Heart right ventricle (tissue), 16 donors: ENCODE data around the gene COL8A1. TPM values are rescaled to one million over a fixed set of nuclear protein-coding genes. Genes with fewer than 3 reads are reported as not detected.

Source experiments
- ATAC-seq, 8 donors: fragments of 200-7000 bp; cut with Tn5 transposase; one replicate each; pipeline ENCODE4 v1.9.1; 2020; ENCODE audit warnings: mild to moderate bottlenecking in 8 of 8, moderate library complexity in 8 of 8, moderate number of reproducible peaks in 1 of 8
- DNase-seq, 2 donors: peaks; one replicate each; pipeline ENCODE4 v3.0.0-alpha.2; 2020
- H3K27ac ChIP-seq, 10 donors: fragments of 200-600 bp; sonication (generic) in 2 of 10; one replicate each; pipeline versions ENCODE4 v1.5.0 to v1.8.0; 2020 to 2022; ENCODE audit warnings: mild to moderate bottlenecking in 3 of 10
- H3K27me3 ChIP-seq, 7 donors: fragments of 200-600 bp; one replicate each; pipeline ENCODE4 v1.8.0; 2021 to 2022; ENCODE audit warnings: mild to moderate bottlenecking in 2 of 7
- H3K36me3 ChIP-seq, 9 donors: fragments of 200-600 bp; sonication (generic) in 1 of 9; one replicate each; pipeline versions ENCODE4 v1.5.0 to v1.8.0; 2020 to 2022; ENCODE audit warnings: mild to moderate bottlenecking in 2 of 9
- H3K4me1 ChIP-seq, 9 donors: fragments of 200-600 bp; sonication (generic) in 1 of 9; one replicate each; pipeline versions ENCODE4 v1.5.0 to v1.8.0; 2020 to 2022; ENCODE audit warnings: mild to moderate bottlenecking in 4 of 9
- H3K4me3 ChIP-seq, 10 donors: fragments of 200-600 bp; sonication (generic) in 2 of 10; one replicate each; pipeline versions ENCODE4 v1.5.0 to v1.8.0; 2020 to 2022; ENCODE audit warnings: mild to moderate bottlenecking in 7 of 10, moderate library complexity in 2 of 10
- H3K9me3 ChIP-seq, 11 donors: fragments of 200-600 bp in 10 of 11; sonication (generic) in 2 of 11; one replicate each; pipeline versions ENCODE4 v1.5.0 to v1.8.0; 2013 to 2022; ENCODE audit warnings: mild to moderate bottlenecking in 2 of 11, control low read depth in 1 of 11, moderate library complexity in 1 of 11
- CTCF ChIP-seq, 9 donors: fragments of 200-600 bp; sonication (generic) in 2 of 9; IDR thresholded peaks; one replicate each; pipeline versions ENCODE4 v1.5.0 to v1.8.0; 2021 to 2022; ENCODE audit warnings: antibody characterized with exemption in 9 of 9, mild to moderate bottlenecking in 5 of 9, moderate library complexity in 1 of 9
- WGBS, 2 donors: extraction: QIAGEN DNeasy Blood & Tissue Kit; methylation state at CpG; one replicate each; pipeline ENCODE4 v1.1.7; 2013; ENCODE audit warnings: inconsistent platforms in 1 of 2; 5-methylcytosine and 5-hydroxymethylcytosine counted together
- intact Hi-C, 10 donors: fragments of 100-400 bp; cut with DNase I; formaldehyde crosslinking; loops; one replicate each; pipeline versions ENCODE4 v1.11.1 to v1.14.2; 2022
- polyA plus RNA-seq, 2 donors: library from polyadenylated mRNA; stranded (reverse); fragments of 200-250 nt; gene quantifications; one replicate each; pipeline ENCODE4 v1.2.3, GENCODE V29; 2013
- total RNA-seq, 10 donors: library from RNA; stranded (reverse); fragmentation: NEBNext Ultra II Directional in 3 of 10; extraction: Animal tissue kit (Norgen Biotek cat#: 25700) in 3 of 10; gene quantifications; one replicate each; pipeline versions ENCODE4 v1.2.1 to v1.2.4, GENCODE V29; 2021 to 2023
- donor health status: Arrhythmogenic right ventricular cardiomyopathy.
- donor health status: ischemic (EF 13 %, LVEDD 7.1; RV severe dilation, severe dysfunction).
- donor health status: healthy with polysubstance abuse.
- donor health status: DM: no; HTN: yes; CAD: no.
- donor health status: DM: no; HTN: no; CAD: no.
- donor health status: ischemic (EF 25% LVEDD 6.9; RV normal size, moderate dysfunction).
- donor health status: ischemic (EF 25% LVEDD 5.7; RV mildly dilated, moderate dysfunction).
- donor health status: healthy.
- donor health status: DM: yes; HTN: yes; CAD: no.
- donor health status: Ischemic cardiomyopathy.
- donor health status: ischemic (EF 35%, LVEDD 5.7; RV mildly dilated, moderate dysfunction).
- donor health status: nonischemic (EF 11% LVEDD 7.7; RV severe dilation, severe dysfunction).
- donor health status: DM: yes; HTN: yes; CAD: no.
- donor health status: PGD.
- donor health status: ischemic (EF 29% LVEDD 5.4; RV normal size, mild dysfunction).
- donor health status: nonischemic (EF 23%, LVEDD 6.1; RV moderate dilation, normal function).

COL8A1 gene
- total and polyA plus RNA-seq, 12 donors: 7.5 to 32.2 (median 14.5) TPM

- Histone ChIP-seq H3K4me1 (no peaks in the 10 kb centered on the region), H3K27ac (no peak overlapping the region), H3K9me3 (no peaks in the 10 kb centered on the region), H3K4me3 (no peak overlapping the region), H3K27me3 (no peaks in the 10 kb centered on the region), H3K36me3 (no peaks in the 10 kb centered on the region)
- intact Hi-C loops: no loop called here
- DNase-seq: no peak
- WGBS, 2 donors: 67 to 71% methylated on average over 1 of the region's 1 CpG
- ATAC-seq: no peak
- TF ChIP-seq CTCF (IDR thresholded peaks at IDR 0.05): no peak
Measured at GRCh38 chr3:99626417-99626788, 12.0 kb upstream of the COL8A1 start.

GRCh38 chr3:99627062-99627826 lies 11.2 kb upstream of the COL8A1 start:
- no peaks in the 10 kb centered on the region for H3K4me1 ChIP-seq
- H3K27ac ChIP-seq: no peak overlapping the region
- H3K36me3 ChIP-seq: no peaks in the 10 kb centered on the region
- intact Hi-C loops: no loop called here
- H3K9me3 ChIP-seq: no peaks in the 10 kb centered on the region
- H3K4me3 ChIP-seq: no peak overlapping the region
- WGBS, 2 donors: 65 to 67% methylated on average over 4 of the region's 4 CpGs
- ATAC-seq: no peak
- TF ChIP-seq CTCF (IDR thresholded peaks at IDR 0.05): no peak
- DNase-seq: no peak
- H3K27me3 ChIP-seq: no peaks in the 10 kb centered on the region

- H3K4me1 ChIP-seq: peaks cover 0 to under 1% (median 0%) of the 10 kb centered on the region in 9 donors
- no peaks in the 10 kb centered on the region for H3K36me3 ChIP-seq
- DNase-seq: no peak
- H3K27ac ChIP-seq: no peak overlapping the region
- H3K4me3 ChIP-seq: no peak overlapping the region
- ATAC-seq: no peak
- intact Hi-C loops: loop anchor here in 3 of 10 donors (10.0 kb wide), 2 partner anchors 76 to 96 kb away; no protein-coding TSS in a partner anchor
- 62 to 66% methylated on average over 1 of the region's 1 CpG for WGBS, 2 donors
- no peaks in the 10 kb centered on the region for H3K9me3 ChIP-seq
- no peak for TF ChIP-seq CTCF (IDR thresholded peaks at IDR 0.05)
- H3K27me3 ChIP-seq: peaks cover 0 to 21% (median 16%) of the 10 kb centered on the region in 7 donors
Measured at GRCh38 chr3:99630815-99631214, 7.6 kb upstream of the COL8A1 start.

GRCh38 chr3:99633887-99634558 lies 4.4 kb upstream of the COL8A1 start:
- intact Hi-C loops: loop anchor here in 3 of 10 donors (10.0 kb wide), 2 partner anchors 79 to 99 kb away; no protein-coding TSS in a partner anchor
- Histone ChIP-seq H3K4me1 (peaks cover 0 to 24% (median 15%) of the 10 kb centered on the region in 9 donors), H3K27ac (no peak overlapping the region), H3K9me3 (no peaks in the 10 kb centered on the region), H3K4me3 (no peak overlapping the region), H3K36me3 (no peaks in the 10 kb centered on the region), H3K27me3 (peaks cover 0 to 47% (median 31%) of the 10 kb centered on the region in 7 donors)
- no peak for ATAC-seq
- DNase-seq: no peak
- WGBS, 2 donors: 82 to 85% methylated on average over 7 of the region's 7 CpGs
- no peak for TF ChIP-seq CTCF (IDR thresholded peaks at IDR 0.05)
